GM21723 (cell line): ENCODE data around the gene TDG.

ENCODE experiments used
- ATAC-seq: cut with Tn5 transposase; IDR thresholded peaks from one replicate; pipeline ENCODE4 v1.9.1; 2021; ENCODE audit warnings: mild to moderate bottlenecking, moderate library complexity; ENCODE audit not compliant: unreplicated experiment

Gene TDG

GRCh38 chr12:103958621-103959020 lies 7.1 kb upstream of the TDG start:
- no peak for ATAC-seq

GRCh38 chr12:103960616-103961227 lies 5.0 kb upstream of the TDG start:
- no peak for ATAC-seq

GRCh38 chr12:103962493-103962892 lies 3.2 kb upstream of the TDG start:
- no peak for ATAC-seq

- no peak for ATAC-seq
Observed at GRCh38 chr12:103964805-103965204, 867 bp upstream of the TDG start.

GRCh38 chr12:103965255-103965589 lies 450 bp upstream of the TDG start:
- no peak for ATAC-seq

- no peak for ATAC-seq
Observed at GRCh38 chr12:103966736-103967135, 1.1 kb downstream of the TDG start.

- ATAC-seq, result no peak
Observed at GRCh38 chr12:103969391-103969790, 3.7 kb downstream of the TDG start.

- ATAC-seq, result no peak
Observed at GRCh38 chr12:103973909-103974308, 8.2 kb downstream of the TDG start.

- no peak for ATAC-seq
Observed at GRCh38 chr12:103975368-103975767, 9.7 kb downstream of the TDG start.

GRCh38 chr12:103978384-103978982 lies 12.8 kb downstream of the TDG start:
- no peak for ATAC-seq

- ATAC-seq, result no peak
Observed at GRCh38 chr12:103986829-103987228, 21.2 kb downstream of the TDG start.

GRCh38 chr12:103994235-103994634 lies 28.6 kb downstream of the TDG start:
- ATAC-seq, result no peak

- no peak for ATAC-seq
Observed at GRCh38 chr12:103996595-103996994, 30.9 kb downstream of the TDG start.

GRCh38 chr12:103997286-103997900 lies 31.7 kb downstream of the TDG start:
- no peak for ATAC-seq

- no peak for ATAC-seq
Observed at GRCh38 chr12:103998976-103999375, 33.3 kb downstream of the TDG start.

GRCh38 chr12:104000807-104001434 lies 35.2 kb downstream of the TDG start:
- no peak for ATAC-seq

- no peak for ATAC-seq
Observed at GRCh38 chr12:104002686-104003085, 37.0 kb downstream of the TDG start.

- ATAC-seq, result no peak
Observed at GRCh38 chr12:104003596-104003995, 37.9 kb downstream of the TDG start.

GRCh38 chr12:104006929-104007328 lies 41.3 kb downstream of the TDG start:
- no peak for ATAC-seq

GRCh38 chr12:104010121-104010520 lies 44.4 kb downstream of the TDG start:
- no peak for ATAC-seq

- ATAC-seq, result no peak
Observed at GRCh38 chr12:104010606-104011169, 45.0 kb downstream of the TDG start.

GRCh38 chr12:104011253-104011652 lies 45.6 kb downstream of the TDG start:
- ATAC-seq, result no peak
